Progenitor cell of endocrine pancreas (in vitro differentiated cells): ENCODE results near the gene SEC14L1. TPM values are rescaled to one million over a fixed set of nuclear protein-coding genes. Genes with fewer than 3 reads are reported as not detected.

Experiments used
- DNase-seq: peaks from one replicate; pipeline ENCODE4 v3.0.0; 2021; ENCODE audit warnings: low spot score; ENCODE audit not compliant: unreplicated experiment
- H3K27ac Mint-ChIP-seq: 2 replicates; pipeline ENCODE4 v1.8.0; 2021; ENCODE audit warnings: mild to moderate bottlenecking, moderate library complexity, mixed read lengths
- H3K27me3 Mint-ChIP-seq: 2 replicates; pipeline ENCODE4 v1.8.0; 2021; ENCODE audit warnings: mixed read lengths
- H3K36me3 Mint-ChIP-seq: 2 replicates; pipeline ENCODE4 v1.8.0; 2022; ENCODE audit warnings: mixed read lengths; ENCODE audit not compliant: insufficient read depth
- H3K4me1 Mint-ChIP-seq: 2 replicates; pipeline ENCODE4 v1.8.0; 2021; ENCODE audit warnings: low read depth, mixed read lengths
- H3K4me3 Mint-ChIP-seq: 2 replicates; pipeline ENCODE4 v1.8.0; 2021; ENCODE audit warnings: low read depth, mild to moderate bottlenecking, moderate library complexity, mixed read lengths
- H3K9me3 Mint-ChIP-seq: 2 replicates; pipeline ENCODE4 v1.8.0; 2021; ENCODE audit warnings: low read depth, mixed read lengths
- total RNA-seq: library from RNA; stranded (reverse); gene quantifications from 2 replicates; pipeline ENCODE4 v1.2.1, GENCODE V29; 2021
- TF ChIP-seq, protein P1 (sequence below): fragments of 200-600 bp; sonication (generic); IDR thresholded peaks from one replicate; pipeline ENCODE4 v1.5.0; 2021; ENCODE audit warnings: antibody characterized with exemption, mild to moderate bottlenecking; ENCODE audit not compliant: unreplicated experiment

The SEC14L1 gene
- total RNA-seq, 1 donor from 2014 or later, result 90.8 TPM

DNA sequence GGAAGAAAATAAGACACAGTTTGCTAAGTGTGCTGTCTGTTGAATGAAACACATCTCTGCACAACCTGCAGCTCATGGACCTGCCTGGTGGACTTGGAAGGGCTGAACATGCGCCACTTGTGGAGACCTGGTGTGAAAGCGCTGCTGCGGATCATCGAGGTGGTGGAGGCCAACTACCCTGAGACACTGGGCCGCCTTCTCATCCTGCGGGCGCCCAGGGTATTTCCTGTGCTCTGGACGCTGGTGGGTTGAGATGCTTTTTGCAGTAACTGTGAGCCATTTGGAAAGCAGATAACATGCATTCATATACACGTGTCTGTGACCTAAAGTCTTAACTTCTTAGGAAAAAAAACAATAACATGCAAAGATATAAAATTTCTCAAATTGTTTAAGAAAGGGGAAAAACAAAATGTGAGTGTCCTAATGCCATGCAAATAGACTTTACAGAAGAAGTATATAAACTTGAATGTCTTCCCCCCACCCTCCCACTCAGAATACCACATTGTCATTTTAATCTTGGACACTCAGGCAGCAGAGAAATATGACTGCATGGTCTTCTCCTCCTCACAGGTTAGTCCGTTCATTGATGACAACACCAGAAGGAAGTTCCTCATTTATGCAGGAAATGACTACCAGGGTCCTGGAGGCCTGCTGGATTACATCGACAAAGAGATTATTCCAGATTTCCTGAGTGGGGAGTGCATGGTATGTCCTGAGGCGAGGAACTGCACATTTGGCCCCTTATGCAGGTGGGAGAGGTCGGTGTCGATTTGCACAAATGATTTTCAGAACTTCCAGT lies 65.6 kb downstream of the SEC14L1 start:
- DNase-seq, result no peak
- TF ChIP-seq, protein P1, sequence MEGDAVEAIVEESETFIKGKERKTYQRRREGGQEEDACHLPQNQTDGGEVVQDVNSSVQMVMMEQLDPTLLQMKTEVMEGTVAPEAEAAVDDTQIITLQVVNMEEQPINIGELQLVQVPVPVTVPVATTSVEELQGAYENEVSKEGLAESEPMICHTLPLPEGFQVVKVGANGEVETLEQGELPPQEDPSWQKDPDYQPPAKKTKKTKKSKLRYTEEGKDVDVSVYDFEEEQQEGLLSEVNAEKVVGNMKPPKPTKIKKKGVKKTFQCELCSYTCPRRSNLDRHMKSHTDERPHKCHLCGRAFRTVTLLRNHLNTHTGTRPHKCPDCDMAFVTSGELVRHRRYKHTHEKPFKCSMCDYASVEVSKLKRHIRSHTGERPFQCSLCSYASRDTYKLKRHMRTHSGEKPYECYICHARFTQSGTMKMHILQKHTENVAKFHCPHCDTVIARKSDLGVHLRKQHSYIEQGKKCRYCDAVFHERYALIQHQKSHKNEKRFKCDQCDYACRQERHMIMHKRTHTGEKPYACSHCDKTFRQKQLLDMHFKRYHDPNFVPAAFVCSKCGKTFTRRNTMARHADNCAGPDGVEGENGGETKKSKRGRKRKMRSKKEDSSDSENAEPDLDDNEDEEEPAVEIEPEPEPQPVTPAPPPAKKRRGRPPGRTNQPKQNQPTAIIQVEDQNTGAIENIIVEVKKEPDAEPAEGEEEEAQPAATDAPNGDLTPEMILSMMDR, result no peak
- H3K36me3 Mint-ChIP-seq, result peaks cover 35% of the 10 kb centered on the region
- H3K4me1 Mint-ChIP-seq, result peaks cover 23% of the 10 kb centered on the region
- no peak overlapping the region for H3K27ac Mint-ChIP-seq
- H3K9me3 Mint-ChIP-seq, result no peaks in the 10 kb centered on the region
- H3K27me3 Mint-ChIP-seq, result no peaks in the 10 kb centered on the region
- no peak overlapping the region for H3K4me3 Mint-ChIP-seq

DNA sequence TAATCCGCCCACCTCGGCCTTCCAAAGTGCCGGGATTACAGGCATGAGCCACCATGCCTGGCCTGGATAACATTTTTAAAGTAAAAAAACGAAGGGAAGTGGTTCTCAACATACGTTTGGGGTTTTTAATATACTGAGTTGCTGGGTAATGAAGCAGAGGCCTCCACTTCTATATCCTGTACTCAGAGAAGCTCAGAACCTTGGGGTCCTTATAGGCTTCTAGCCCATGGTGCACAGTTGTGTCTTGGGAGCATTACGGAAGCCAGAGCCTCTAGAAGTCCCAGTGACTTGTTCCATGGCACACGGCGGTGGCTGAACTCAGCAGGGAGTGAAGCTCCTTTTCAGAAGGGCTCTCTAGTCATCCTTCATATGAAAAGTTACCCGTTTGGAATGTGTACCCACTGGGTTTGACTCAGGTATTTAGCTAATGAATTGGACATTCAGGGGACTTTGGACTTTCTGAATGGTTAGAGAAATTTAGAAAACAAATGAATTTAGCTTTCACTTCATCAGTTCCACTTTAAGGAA lies 67.0 kb downstream of the SEC14L1 start:
- peaks cover 43% of the 10 kb centered on the region for H3K36me3 Mint-ChIP-seq
- peak overlapping the region; percentile 77 for H3K27ac Mint-ChIP-seq
- TF ChIP-seq, protein P1, result no peak
- DNase-seq, result no peak
- peaks cover 23% of the 10 kb centered on the region for H3K4me1 Mint-ChIP-seq
- H3K9me3 Mint-ChIP-seq, result no peaks in the 10 kb centered on the region
- no peak overlapping the region for H3K4me3 Mint-ChIP-seq
- H3K27me3 Mint-ChIP-seq, result no peaks in the 10 kb centered on the region

DNA sequence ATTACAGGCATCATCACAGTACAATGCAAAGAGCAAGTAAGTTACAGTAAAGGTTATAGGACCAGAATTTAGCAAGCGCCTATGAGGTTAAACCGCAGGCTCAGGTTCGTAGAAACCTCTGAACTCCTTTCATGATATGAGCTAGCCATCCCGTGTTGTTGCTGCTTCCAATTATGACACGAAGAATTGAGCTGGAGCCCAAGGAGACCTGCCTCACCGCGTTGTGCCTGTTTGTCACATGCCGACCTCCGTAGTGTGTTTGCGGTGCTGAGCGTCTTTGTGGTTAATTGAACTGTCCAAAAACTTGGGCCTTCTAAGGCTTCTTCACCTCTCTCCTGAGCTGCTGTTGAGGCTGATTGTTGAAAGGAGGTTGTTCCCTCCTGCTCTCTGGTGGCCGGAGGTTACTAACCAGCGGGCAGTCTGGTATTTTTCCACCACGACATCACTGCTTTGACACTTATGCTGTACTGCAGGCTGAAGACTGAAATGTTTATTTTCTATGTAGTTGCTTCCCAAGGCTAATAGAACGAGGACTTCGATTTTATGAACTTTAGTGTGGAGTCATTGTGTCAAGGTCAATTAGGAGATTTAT lies 67.5 kb downstream of the SEC14L1 start:
- TF ChIP-seq, protein P1, result peak; percentile 25
- Mint-ChIP-seq H3K9me3 (no peaks in the 10 kb centered on the region), H3K27ac (peak overlapping the region; percentile 77), H3K36me3 (peaks cover 40% of the 10 kb centered on the region), H3K4me3 (no peak overlapping the region), H3K4me1 (peaks cover 23% of the 10 kb centered on the region), H3K27me3 (no peaks in the 10 kb centered on the region)
- no peak for DNase-seq

DNA sequence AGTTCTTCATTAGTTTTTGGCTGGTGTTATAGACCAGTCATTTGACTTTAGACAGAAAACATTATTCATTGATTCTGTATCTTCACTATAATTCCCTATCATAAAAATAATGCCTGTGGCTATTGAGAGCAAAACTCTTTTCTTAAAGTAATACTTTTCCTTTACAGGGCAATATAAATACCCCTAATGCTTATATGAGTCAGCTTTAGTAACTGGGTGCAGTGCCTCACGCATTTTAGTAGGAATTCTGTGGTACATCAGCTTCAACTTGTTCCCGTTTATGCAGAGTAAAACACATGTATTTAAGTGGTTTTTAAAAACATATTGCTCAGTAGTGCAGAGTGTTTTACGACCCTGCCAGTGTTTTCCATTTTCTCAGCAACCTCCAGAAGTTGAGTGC lies 68.1 kb downstream of the SEC14L1 start:
- TF ChIP-seq, protein P1, result no peak
- Mint-ChIP-seq H3K4me1 (peaks cover 23% of the 10 kb centered on the region), H3K36me3 (peaks cover 35% of the 10 kb centered on the region), H3K27me3 (no peaks in the 10 kb centered on the region), H3K27ac (peak overlapping the region; percentile 76), H3K4me3 (no peak overlapping the region), H3K9me3 (no peaks in the 10 kb centered on the region)
- DNase-seq, result no peak

DNA sequence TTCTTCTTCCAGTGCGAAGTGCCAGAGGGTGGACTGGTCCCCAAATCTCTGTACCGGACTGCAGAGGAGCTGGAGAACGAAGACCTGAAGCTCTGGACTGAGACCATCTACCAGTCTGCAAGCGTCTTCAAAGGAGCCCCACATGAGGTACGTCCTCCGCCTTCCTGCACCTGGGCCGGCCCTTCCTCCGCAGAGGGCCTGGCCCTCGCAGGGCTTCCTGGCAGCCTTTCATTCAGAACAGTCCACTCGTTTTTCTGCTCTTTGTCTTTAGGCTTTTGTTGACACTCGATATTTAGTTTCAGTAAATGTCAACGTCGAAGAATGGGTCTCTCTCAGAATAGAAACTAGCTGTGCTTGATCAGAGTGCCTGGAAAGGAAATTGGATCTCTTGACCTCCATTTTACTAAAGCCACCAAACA lies 68.6 kb downstream of the SEC14L1 start:
- Mint-ChIP-seq H3K9me3 (no peaks in the 10 kb centered on the region), H3K36me3 (peaks cover 35% of the 10 kb centered on the region), H3K27ac (peak overlapping the region; percentile 76), H3K4me3 (no peak overlapping the region), H3K27me3 (no peaks in the 10 kb centered on the region), H3K4me1 (peaks cover 23% of the 10 kb centered on the region)
- TF ChIP-seq, protein P1, result no peak
- no peak for DNase-seq
